CMK (cell line): Measurements from ENCODE around the gene NEURL1.
"Not testable (repeated sequence)": the region's sequence is repeated elsewhere in the genome, so short reads cannot be mapped to it uniquely, and the experiment has no call there.

Experiments used
- DNase-seq: peaks from one replicate; pipeline ENCODE4 v3.0.0-alpha.2; 2010; ENCODE audit warnings: low read depth

NEURL1 gene

DNA sequence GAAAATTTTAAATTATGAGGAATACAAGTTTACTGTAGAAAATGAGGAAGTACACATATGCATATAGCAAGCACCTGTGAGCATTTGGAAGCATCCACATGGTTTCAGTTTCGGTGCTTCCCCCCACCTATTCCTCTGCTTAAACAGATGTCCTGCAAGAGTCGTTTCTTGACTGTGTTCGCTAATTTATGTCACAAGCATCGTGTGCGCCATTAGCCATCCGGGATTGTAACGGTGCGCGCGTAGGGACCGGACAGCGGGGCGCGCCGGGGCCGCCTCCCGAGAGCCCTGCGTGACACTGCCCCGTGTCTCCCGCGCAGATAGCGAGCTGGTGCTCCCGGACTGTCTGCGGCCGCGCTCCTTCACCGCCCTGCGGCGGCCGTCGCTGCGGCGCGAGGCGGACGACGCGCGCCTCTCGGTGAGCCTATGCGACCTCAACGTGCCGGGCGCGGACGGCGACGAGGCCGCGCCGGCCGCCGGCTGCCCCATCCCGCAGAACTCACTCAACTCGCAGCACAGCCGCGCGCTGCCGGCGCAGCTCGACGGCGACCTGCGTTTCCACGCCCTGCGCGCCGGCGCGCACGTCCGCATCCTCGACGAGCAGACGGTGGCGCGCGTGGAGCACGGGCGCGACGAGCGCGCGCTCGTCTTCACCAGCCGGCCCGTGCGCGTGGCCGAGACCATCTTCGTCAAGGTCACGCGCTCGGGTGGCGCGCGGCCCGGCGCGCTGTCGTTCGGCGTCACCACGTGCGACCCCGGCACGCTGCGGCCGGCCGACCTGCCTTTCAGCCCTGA lies 90.9 kb downstream of the NEURL1 start:
- no peak for DNase-seq

DNA sequence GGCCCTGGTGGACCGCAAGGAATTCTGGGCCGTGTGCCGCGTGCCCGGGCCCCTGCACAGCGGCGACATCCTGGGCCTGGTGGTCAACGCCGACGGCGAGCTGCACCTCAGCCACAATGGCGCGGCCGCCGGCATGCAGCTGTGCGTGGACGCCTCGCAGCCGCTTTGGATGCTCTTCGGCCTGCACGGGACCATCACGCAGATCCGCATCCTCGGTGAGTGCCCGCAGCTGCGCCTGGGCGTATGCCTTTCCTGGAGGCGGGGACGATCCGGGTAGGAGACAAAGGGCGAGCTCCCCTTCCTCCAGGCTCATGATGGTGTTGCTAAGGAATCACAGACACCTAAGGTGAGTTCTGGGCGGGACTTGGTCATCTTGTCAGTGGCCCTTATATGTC lies 91.5 kb downstream of the NEURL1 start:
- DNase-seq = no peak

DNA sequence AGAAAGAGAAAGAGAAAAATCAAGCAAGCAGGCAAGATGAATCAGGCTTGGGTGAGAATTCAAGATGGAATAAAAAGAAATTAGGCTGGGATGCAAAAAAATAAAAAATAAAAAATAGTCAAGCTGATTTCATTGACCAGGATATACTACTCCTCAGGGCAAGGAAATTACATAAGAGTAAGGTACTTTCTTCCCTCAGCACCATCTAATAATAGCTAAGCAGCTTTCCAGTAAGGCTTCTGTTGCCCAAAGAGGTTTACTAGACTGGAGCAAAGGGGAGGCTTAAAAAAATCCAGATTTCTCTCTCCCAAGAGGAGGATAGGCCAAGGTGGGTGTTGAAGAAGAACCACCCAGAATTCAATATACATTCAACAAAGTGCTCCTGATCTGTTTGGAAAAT lies 93.6 kb downstream of the NEURL1 start:
- no peak for DNase-seq

DNA sequence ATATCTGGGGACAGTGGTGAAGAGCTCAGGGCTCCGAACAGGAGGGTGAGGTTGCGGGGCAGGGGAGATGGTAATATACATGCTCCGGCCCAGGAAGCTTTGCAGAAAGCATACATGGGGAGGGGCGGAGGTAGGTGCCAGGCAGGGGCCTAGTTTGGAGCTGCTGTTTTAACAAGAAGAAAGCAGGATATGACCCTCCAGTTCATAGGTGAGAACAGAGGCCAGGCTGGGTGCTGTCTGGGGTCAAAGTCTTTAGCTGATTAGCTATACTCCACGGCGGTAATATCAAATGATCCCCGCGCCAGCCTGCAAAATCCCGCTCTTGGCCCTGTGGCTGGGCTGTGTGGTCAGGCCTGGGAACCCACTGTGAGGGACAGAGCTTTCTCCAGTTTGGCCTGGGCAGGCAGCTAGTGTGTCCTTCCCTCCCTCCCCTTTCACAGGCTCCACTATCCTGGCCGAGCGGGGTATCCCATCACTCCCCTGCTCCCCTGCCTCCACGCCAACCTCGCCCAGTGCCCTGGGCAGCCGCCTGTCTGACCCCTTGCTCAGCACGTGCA lies 95.6 kb downstream of the NEURL1 start:
- no peak for DNase-seq

DNA sequence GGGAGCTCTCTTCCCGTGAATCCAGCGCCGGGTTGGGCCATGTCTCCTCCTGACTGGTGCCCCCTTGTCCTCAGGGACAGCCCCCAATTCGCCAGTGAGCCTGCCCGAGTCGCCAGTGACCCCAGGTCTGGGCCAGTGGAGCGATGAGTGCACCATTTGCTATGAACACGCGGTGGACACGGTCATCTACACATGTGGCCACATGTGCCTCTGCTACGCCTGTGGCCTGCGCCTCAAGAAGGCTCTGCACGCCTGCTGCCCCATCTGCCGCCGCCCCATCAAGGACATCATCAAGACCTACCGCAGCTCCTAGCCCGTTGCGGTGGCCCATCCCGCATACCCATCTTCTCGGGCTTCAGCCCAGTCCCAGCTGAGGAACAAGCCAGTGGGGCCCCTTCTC lies 96.6 kb downstream of the NEURL1 start:
- no peak for DNase-seq

DNA sequence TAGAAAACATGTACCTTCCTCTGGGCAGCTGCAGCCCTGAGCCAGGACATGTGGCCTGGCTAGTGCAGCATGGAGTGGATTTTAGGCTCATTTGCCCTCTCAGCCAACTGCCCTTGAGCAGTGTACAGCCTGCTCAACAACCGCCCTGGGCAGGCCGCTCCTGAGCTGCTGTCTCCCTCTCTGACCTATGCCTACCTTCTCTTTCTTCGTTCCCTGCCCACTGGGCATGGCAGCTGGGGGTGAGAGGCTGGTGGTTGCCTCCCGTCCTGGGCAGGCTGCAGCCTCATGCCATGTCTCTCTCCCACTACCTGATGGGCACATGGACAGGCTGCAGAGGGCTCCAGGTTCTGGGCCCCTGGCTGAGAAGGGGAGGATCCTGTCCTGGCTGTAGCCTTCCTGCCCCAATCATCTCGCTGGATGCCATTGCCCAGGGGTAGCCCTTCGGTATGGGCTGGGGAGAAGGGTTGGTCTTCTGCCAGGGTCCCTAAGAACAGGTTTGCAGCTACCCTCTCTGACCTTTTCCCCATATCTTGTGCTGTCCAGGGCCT lies 97.3 kb downstream of the NEURL1 start:
- no peak for DNase-seq

DNA sequence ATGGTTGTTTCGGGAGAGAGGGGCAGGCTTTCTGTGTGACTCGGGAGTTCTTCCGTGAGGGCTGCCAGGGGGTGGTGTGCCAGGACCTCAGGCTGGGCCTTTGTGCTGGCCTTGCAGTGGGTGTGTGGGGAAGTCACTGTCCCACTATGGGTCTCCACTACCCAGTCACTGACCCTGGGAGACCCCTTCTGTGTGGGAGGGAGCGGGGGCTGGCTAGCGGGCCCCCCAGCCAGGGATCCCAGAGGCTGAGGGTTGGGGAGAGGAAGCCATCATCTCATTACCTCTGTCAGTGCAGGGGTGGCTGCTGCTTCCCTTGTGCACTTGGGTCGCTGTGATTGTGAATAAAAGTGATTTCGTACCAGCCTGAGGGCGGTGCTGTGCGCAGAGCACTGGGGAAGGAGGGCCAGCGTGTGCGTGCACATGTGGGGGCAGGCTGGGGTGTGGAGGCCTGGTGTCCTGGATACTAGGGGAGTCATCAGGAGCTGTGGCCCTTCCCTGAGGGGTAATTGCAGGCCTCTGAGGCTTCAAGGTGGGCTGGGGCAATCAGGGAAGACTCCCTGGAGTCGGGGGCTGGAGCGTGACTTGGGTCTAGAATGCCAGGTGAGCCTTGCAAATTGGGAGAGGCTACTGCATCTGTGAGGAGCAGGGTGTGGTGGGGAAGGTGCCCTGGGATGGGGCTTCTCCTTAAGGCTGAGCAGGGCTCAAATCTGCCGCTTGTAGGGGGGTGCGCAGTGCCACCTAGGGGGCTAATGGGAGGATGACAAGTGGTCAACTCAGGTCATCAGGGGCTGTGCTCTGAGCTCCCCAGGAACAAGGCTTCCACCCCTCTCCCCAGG lies 98.9 kb downstream of the NEURL1 start:
- peak; percentile 45 for DNase-seq

DNA sequence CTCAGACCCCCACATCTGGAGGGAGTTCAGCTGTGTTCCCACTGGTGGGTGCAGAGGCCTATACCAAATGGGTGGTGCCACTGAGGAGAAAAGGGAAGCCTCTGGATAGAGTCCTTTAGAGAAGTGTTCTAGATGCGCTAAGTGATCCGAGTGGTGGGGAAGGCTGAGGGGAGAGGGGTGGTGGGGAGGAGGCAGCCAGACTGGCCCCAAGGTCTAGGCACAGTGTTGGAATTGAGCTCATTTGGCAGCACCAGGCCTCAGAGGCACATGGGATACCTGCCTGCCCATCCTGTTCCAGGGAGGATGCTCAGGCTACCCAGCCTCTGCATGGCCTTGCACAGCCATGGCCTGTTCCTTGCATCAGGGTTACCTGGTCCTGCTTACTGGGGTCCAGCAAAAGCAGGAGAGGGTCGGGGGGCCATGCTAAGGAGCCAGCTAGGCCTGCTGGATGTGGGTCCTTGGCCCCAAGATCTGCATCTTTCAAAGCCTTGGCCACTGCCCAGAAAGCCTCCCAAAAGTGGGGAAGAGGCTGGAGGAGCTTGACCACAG lies 99.6 kb downstream of the NEURL1 start:
- no peak for DNase-seq

DNA sequence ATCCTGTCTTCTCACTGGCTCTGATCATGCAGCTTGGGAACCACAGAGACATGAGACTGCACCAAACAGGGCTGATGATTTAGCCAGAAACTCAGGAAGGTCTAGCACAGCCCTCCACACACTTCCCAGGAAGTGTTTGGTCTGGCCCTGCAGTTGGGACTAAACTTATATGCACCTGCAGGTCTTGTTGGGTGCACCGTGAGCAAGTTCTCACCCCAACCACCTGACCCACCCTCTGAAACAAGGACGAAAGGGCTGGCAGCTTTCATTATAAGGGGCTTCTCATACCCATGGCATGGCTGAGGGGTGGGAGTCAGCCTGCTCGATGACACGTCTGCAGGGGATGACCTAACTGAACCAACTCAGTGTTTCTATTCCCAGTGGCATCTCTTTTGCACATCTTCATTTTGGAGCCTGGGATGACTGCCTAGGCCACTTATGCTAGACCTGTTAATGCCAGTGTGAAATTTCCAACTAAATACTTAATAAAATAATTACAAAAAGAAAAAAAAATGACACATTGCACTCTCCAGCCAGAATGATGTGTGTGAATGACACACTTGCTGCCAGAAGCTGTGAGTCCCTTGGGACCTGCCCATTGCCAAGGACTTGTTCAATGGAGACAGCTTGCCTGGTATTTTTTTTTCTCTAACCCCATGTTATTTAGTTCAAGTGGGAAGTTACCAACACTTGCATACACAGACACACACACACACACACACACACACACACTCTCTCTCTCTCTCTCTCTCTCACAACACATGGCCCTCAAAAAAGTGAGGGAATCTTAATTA lies 102.6 kb downstream of the NEURL1 start:
- DNase-seq = no peak

DNA sequence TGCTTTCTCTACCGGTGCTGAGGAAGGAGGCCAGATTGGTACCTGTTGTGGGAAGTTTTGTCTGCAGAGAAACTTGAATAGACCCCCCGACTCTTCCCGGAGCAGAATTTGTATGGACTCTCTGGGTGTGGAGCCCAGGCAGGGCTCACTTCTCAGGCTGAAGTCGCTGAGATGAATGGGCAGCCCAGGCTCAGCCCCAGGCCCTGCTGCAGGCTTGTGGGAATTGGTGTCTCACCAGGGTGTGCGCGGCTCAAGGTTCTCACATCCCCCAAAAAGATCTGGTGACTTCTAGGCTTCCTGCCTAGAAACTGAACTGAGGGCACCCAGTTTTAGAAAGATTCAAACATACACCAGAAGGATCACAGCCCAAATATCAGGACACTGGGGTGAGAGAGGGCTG lies 103.5 kb downstream of the NEURL1 start:
- no peak for DNase-seq

DNA sequence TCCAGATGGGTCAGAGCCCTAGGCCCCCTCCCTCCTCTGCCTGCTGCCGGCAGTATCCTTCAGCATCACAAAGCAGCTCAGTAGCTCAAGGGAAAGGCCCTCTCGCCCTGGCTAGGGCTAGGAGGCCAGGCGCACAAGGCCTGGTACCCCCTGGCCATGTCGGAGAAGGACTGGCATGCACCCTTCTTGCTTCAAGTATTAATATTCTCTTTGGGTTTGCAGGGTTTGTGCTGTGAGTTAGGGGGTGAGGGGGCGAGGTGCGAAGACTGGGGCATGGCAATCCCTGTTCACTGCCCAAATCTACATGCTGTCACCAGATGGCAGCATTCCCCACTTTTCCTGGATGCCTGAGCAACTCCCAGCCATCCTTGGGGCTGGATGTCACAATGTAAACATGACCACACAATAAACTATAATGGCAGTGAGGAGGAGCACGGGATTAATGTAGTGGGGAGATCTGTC lies 105.2 kb downstream of the NEURL1 start:
- DNase-seq = no peak

DNA sequence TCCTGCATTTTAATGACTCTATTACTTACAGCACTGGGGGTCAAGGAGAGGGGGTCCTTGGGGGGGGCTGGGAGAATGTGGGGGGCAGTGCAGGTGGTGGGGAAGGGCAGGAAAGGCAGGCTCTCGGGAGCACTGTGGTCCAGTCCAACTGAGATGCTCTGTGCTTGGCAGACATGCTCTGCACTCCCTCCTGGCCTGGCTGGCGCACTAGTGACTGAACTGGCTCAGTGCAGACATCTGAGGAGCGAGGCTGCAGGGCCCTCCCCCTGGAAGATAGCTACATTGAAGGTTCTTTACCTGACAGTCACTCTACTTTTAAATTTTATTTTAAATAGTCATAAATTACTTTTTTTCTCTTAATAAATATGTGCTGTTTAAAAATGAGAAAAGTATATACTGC lies 105.7 kb downstream of the NEURL1 start:
- DNase-seq = no peak

DNA sequence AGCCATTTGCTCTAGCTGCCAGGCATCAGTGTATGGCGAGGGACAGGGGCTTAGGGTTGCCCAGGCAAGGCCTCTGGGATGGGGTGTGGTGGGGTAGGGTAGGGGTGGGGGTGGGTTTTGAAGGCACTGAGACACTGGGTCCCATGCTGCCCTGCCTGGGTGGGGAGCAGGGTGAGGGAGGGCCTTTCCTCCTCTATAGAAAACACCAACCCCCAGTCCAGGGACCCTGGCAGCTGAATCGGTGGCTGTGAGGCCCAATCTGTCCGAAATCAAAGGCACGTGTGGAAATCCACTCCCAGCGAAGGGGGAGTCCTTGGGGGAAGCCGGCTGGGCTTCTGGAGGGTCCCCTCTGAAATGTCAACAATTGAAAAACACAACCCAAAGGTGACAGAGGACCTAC lies 106.4 kb downstream of the NEURL1 start:
- DNase-seq = no peak

DNA sequence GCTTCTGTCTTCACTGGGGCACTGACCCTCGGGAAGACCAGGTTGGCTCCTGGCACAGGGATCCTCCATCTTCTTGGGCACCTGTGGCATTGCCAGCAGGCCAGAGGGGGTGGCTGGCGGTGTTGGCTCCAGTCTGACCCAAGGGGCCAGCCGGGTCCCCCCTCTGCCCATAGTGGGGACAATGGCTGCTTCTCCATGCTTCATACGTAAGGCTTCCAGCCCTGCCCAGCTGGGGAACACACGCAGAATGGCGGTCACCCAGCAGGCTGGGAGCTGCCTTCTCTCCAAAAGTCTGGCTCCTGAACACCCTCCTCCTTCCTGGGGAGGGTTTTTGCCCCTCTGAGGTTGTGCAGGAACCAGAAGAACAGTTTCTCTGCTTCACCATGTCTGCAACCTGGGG lies 106.8 kb downstream of the NEURL1 start:
- no peak for DNase-seq

DNA sequence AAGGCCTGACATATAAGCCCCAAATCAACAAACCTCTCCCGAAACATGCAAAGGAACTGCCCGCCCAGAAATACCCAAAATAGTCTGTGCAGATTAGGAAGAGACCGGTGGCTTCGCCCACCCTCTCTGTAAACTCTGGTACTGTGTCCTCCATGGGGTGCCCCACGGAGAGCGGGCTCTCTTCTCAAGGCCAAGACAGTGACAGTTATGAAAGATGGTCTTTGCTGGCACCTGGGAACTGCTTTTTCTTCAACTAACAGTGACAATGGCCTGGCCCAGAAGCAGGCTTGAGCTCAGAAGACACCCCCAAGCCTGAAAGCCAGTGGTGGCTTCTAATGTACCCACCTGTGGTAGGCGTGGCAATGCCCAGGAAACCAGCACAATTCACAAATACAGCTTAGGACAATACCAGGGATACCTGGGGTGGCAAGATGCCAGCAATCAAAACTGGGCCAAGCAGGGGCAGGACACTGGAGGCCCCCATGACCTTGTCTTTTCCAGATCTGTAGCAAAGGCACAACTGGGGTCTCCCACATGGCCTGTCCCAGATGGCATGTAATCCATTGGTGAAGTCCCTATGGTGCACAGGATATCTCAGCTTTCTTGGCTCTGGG lies 107.6 kb downstream of the NEURL1 start:
- DNase-seq = no peak

DNA sequence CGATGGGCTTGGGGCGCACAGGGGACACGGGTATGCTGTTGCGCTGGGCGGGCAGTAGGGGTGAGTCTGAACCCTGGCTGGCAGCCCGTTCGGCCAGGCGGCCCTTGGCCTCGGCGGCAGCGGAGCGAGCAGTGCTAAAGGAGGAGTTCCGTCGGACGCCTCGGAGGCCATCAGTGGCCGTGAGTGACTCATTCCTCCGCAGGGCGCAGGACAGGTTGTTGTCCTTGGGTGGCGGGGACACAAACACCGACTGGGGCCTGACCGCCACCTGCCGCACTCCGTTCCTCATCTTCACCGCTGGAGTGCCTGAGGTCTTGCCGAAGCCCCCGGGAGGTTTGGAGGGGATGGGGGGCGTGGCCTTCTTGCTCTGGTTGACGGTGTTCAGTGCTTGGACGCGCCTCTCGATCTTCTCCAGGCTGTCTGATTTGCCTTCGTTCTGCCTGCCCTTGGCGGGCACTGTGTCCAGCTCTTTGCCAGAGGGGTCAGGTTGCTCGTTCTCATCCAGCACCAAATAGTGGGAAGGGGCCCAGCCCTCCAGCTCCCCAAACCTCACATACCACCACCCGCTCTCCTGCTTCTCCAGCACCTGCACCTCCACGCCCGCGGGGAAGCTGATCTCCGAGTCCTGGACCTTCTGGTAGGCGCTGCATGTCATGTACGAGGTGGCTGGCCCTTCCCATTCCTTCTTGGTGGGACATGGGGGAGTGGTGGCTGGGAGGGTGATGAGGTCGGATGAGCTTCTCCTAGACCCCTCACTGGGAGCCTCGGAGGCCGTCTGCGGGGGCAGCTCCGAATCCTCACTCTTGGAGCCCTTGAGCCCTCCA lies 108.7 kb downstream of the NEURL1 start:
- DNase-seq = no peak

DNA sequence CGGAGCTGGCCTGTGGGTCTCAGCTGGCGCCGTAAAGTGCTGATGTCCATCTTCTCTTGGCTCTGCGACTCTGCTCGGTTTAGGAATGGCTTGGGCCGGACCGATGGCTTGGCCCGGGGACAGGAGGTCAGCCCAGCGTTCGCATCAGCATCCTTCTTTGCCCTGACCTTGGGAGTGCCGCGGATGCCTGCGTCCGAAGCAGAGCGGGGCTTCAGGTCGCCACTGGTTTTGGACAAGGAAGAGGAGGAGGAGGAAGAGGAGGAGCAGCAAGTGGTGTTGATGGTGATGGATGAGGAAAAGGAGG lies 109.3 kb downstream of the NEURL1 start:
- no peak for DNase-seq

DNA sequence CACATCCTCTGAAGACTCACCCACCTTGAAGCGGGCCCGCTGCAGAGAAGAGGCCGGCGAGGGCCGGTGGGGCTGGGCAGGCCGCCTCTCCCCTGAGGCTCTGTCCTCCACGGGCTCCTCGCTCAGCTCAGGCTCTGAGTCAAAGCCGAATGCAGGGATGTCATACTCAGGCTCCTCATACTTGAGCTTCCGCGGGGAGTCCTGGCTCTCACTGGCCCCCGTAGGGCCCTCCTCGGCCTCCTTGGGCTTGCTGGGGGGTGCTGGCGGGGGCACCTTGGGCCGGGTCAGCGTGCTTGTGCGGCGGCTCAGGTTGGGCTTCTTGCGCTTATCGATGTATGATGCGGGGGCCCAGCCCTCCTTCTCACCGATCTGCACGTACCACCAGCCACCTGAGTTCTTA lies 109.9 kb downstream of the NEURL1 start:
- no peak for DNase-seq

DNA sequence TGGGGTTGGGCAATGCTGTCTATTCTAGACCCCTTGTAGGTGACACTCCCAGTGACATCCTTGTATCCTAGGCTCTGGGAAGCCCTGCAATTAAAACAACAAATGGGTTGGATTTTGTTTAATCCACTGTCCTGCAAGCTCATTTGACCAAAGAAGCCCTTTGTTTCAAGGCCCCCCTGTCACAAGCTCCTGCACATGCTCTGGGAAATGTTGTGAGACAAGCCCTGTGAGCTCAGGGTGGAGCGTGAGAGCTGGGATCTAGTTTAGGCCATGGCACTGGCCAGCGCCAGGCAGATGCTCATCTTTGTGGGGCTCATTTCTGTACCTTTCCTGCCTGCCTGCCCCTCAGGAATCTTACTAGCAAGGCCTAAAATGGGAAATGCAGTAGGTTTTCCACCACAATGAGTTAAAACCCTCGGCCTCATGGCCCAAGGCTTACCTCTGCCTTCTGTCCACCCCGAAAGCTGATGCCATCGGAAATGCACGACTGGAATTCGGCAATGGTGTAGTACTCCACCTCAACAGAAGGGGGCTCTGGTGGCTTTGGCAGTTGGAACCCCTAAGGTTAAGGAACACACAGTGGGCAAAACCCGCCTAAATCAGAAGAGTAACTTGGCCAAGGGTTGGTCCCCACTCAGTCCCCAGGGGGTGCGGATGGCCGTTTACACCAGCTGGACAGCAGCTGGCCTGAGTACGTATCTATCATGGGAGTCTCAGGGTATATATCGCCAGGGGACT lies 112.0 kb downstream of the NEURL1 start:
- DNase-seq = peak; percentile 44

DNA sequence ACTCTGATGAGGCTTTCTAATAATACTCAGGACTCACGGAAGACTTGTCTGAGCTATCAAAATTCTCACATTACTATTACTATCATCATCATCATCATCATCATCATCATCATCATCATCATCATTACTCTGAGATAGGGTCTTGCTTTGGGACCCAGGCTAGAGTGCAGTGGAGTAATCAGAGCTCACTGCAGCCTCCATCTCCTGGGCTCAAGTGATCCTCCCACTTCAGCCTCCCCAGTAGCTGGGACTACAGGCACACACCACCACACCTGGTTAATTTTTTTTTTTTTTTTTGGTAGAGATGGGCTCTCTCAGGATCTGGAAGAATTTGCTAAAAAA lies 112.6 kb downstream of the NEURL1 start:
- not testable (repeated sequence) for DNase-seq
